Astrocyte (in vitro differentiated cells and primary cell): ENCODE results near the gene NDUFV3. TPM values are rescaled to one million over a fixed set of nuclear protein-coding genes. Genes with fewer than 3 reads are reported as not detected.

Experiments used
- DNase-seq: peaks from one replicate; pipeline ENCODE4 v3.0.0-alpha.2; 2010; ENCODE audit warnings: low read depth
- FAIRE-seq: peaks from 2 replicates; lab custom pipeline; 2011; peaks lifted over from hg19 to GRCh38; lab: Jason Lieb, UNC
- H2AFZ ChIP-seq: 2 replicates; pipeline ENCODE4 v1.6.0; 2012; ENCODE audit warnings: low read depth, low read length, inconsistent platforms
- H3K27ac ChIP-seq: 2 replicates; pipeline ENCODE4 v1.5.1; 2011; ENCODE audit warnings: low read depth, low read length, inconsistent platforms
- H3K27me3 ChIP-seq: 2 replicates; pipeline ENCODE4 v1.6.0; 2011; ENCODE audit warnings: low read length, inconsistent platforms; ENCODE audit not compliant: insufficient read depth
- H3K36me3 ChIP-seq: 2 replicates; pipeline ENCODE4 v1.5.1; 2011; ENCODE audit warnings: low read length, inconsistent platforms; ENCODE audit not compliant: insufficient read depth
- H3K4me1 ChIP-seq: 2 replicates; pipeline ENCODE4 v1.5.1; 2011; ENCODE audit warnings: low read length, inconsistent platforms; ENCODE audit not compliant: insufficient read depth
- H3K4me2 ChIP-seq: 2 replicates; pipeline ENCODE4 v1.6.0; 2012; ENCODE audit warnings: low read length, inconsistent platforms
- H3K4me3 ChIP-seq: 2 replicates; pipeline ENCODE4 v1.5.1; 2011; ENCODE audit warnings: low read depth, mild to moderate bottlenecking, low read length, inconsistent platforms; ENCODE audit not compliant: insufficient read depth
- H3K79me2 ChIP-seq: 2 replicates; pipeline ENCODE4 v1.6.0; 2012; ENCODE audit warnings: mild to moderate bottlenecking, low read length, inconsistent platforms; ENCODE audit not compliant: insufficient read depth
- H3K9ac ChIP-seq: 2 replicates; pipeline ENCODE4 v1.6.0; 2012; ENCODE audit warnings: mild to moderate bottlenecking, low read length, inconsistent platforms
- H3K9me3 ChIP-seq: 2 replicates; pipeline ENCODE4 v1.5.1; 2012; ENCODE audit warnings: low read depth, mild to moderate bottlenecking, low read length, inconsistent platforms; ENCODE audit not compliant: insufficient read depth
- H4K20me1 ChIP-seq: 2 replicates; pipeline ENCODE4 v1.6.0; 2012; ENCODE audit warnings: low read length, inconsistent platforms; ENCODE audit not compliant: insufficient read depth
- H3K27ac Mint-ChIP-seq: one replicate; pipeline ENCODE4 v1.8.0; 2021; ENCODE audit warnings: mild to moderate bottlenecking, mixed read lengths; ENCODE audit not compliant: unreplicated experiment
- H3K27me3 Mint-ChIP-seq: one replicate; pipeline ENCODE4 v1.8.0; 2021; ENCODE audit warnings: low read depth, mixed read lengths; ENCODE audit not compliant: unreplicated experiment
- H3K36me3 Mint-ChIP-seq: one replicate; pipeline ENCODE4 v1.8.0; 2021; ENCODE audit warnings: low read depth, mixed read lengths; ENCODE audit not compliant: unreplicated experiment
- H3K4me1 Mint-ChIP-seq: one replicate; pipeline ENCODE4 v1.8.0; 2021; ENCODE audit warnings: low read depth, mixed read lengths; ENCODE audit not compliant: unreplicated experiment
- H3K4me3 Mint-ChIP-seq: one replicate; pipeline ENCODE4 v1.8.0; 2021; ENCODE audit warnings: mild to moderate bottlenecking, moderate library complexity, mixed read lengths; ENCODE audit not compliant: unreplicated experiment
- H3K9me3 Mint-ChIP-seq: one replicate; pipeline ENCODE4 v1.8.0; 2021; ENCODE audit warnings: mild to moderate bottlenecking, mixed read lengths; ENCODE audit not compliant: unreplicated experiment
- CTCF ChIP-seq: IDR thresholded peaks from 2 replicates; pipeline ENCODE4 v1.5.1; 2011; ENCODE audit warnings: low read depth, mild to moderate bottlenecking, inconsistent platforms, low read length, moderate library complexity; ENCODE audit not compliant: insufficient read depth
- EZH2 ChIP-seq: IDR thresholded peaks from 2 replicates; pipeline ENCODE4 v1.6.1; 2012; ENCODE audit warnings: mild to moderate bottlenecking, low read length, inconsistent platforms; ENCODE audit not compliant: insufficient read depth
- total RNA-seq: library from RNA; stranded (reverse); gene quantifications from 2 replicates; pipeline ENCODE4 v1.2.1, GENCODE V29; 2021

NDUFV3 gene
- total RNA-seq, 1 donor from 2014 or later, result 42.5 TPM

- FAIRE-seq (no peak), DNase-seq (no peak)
- no peak overlapping the region for H3K27ac ChIP-seq
- H3K9ac ChIP-seq, result no peak overlapping the region
- H3K27me3 ChIP-seq, result no peaks in the 10 kb centered on the region
- no peak overlapping the region for H2AFZ ChIP-seq
- no peaks in the 10 kb centered on the region for H3K4me1 ChIP-seq
- peaks cover 90% of the 10 kb centered on the region for H4K20me1 ChIP-seq
- peaks cover 83% of the 10 kb centered on the region for H3K79me2 ChIP-seq
- H3K36me3 ChIP-seq, result peaks cover 20% of the 10 kb centered on the region
- H3K4me1 Mint-ChIP-seq, result no peaks in the 10 kb centered on the region
- H3K27ac Mint-ChIP-seq, result no peak overlapping the region
- no peak overlapping the region for H3K4me3 ChIP-seq
- H3K4me2 ChIP-seq, result no peak overlapping the region
- H3K27me3 Mint-ChIP-seq, result no peaks in the 10 kb centered on the region
- no peak overlapping the region for H3K4me3 Mint-ChIP-seq
- peaks cover 19% of the 10 kb centered on the region for H3K36me3 Mint-ChIP-seq
- no peak for TF ChIP-seq EZH2
- TF ChIP-seq CTCF, result no peak
- H3K9me3 ChIP-seq, result no peaks in the 10 kb centered on the region
- H3K9me3 Mint-ChIP-seq, result no peaks in the 10 kb centered on the region
Measured at GRCh38 chr21:42861311-42861847, 31.7 kb upstream of the NDUFV3 start.

GRCh38 chr21:42861848-42862400 lies 31.2 kb upstream of the NDUFV3 start:
- no peak overlapping the region for H3K4me3 Mint-ChIP-seq
- peaks cover 19% of the 10 kb centered on the region for H3K36me3 Mint-ChIP-seq
- H3K4me1 Mint-ChIP-seq, result no peaks in the 10 kb centered on the region
- H3K4me1 ChIP-seq, result no peaks in the 10 kb centered on the region
- peaks cover 17% of the 10 kb centered on the region for H3K36me3 ChIP-seq
- FAIRE-seq (no peak), DNase-seq (no peak)
- H3K27me3 Mint-ChIP-seq, result no peaks in the 10 kb centered on the region
- no peak overlapping the region for H2AFZ ChIP-seq
- H3K27ac ChIP-seq, result no peak overlapping the region
- TF ChIP-seq CTCF, result no peak
- no peak for TF ChIP-seq EZH2
- H3K27ac Mint-ChIP-seq, result no peak overlapping the region
- H3K9me3 Mint-ChIP-seq, result no peaks in the 10 kb centered on the region
- peaks cover 90% of the 10 kb centered on the region for H4K20me1 ChIP-seq
- H3K27me3 ChIP-seq, result no peaks in the 10 kb centered on the region
- no peak overlapping the region for H3K9ac ChIP-seq
- H3K9me3 ChIP-seq, result no peaks in the 10 kb centered on the region
- no peak overlapping the region for H3K4me3 ChIP-seq
- H3K79me2 ChIP-seq, result peaks cover 85% of the 10 kb centered on the region
- H3K4me2 ChIP-seq, result no peak overlapping the region

- no peak overlapping the region for H3K4me2 ChIP-seq
- peaks cover 18% of the 10 kb centered on the region for H3K36me3 ChIP-seq
- H3K9me3 ChIP-seq, result no peaks in the 10 kb centered on the region
- H3K9ac ChIP-seq, result no peak overlapping the region
- no peak for DNase-seq
- TF ChIP-seq CTCF (no peak), EZH2 (no peak)
- peaks cover 85% of the 10 kb centered on the region for H3K79me2 ChIP-seq
- H3K27me3 Mint-ChIP-seq, result no peaks in the 10 kb centered on the region
- no peaks in the 10 kb centered on the region for H3K9me3 Mint-ChIP-seq
- no peak for FAIRE-seq
- H2AFZ ChIP-seq, result no peak overlapping the region
- no peak overlapping the region for H3K4me3 Mint-ChIP-seq
- H3K4me1 ChIP-seq, result no peaks in the 10 kb centered on the region
- peak overlapping the region; percentile 41 for H3K27ac Mint-ChIP-seq
- peaks cover 14% of the 10 kb centered on the region for H3K36me3 Mint-ChIP-seq
- no peaks in the 10 kb centered on the region for H3K4me1 Mint-ChIP-seq
- H3K4me3 ChIP-seq, result no peak overlapping the region
- no peaks in the 10 kb centered on the region for H3K27me3 ChIP-seq
- peaks cover 88% of the 10 kb centered on the region for H4K20me1 ChIP-seq
- no peak overlapping the region for H3K27ac ChIP-seq
Measured at GRCh38 chr21:42862774-42863503, 30.2 kb upstream of the NDUFV3 start.
